ENCODE data around the gene PEX11A. TPM values are rescaled to one million over a fixed set of nuclear protein-coding genes. Genes with fewer than 3 reads are reported as not detected.

Gene PEX11A
- total and polyA plus RNA-seq, 4 experiments from 2014 or later, result 0.78 to 3.0 (median 2.8) TPM

DNA sequence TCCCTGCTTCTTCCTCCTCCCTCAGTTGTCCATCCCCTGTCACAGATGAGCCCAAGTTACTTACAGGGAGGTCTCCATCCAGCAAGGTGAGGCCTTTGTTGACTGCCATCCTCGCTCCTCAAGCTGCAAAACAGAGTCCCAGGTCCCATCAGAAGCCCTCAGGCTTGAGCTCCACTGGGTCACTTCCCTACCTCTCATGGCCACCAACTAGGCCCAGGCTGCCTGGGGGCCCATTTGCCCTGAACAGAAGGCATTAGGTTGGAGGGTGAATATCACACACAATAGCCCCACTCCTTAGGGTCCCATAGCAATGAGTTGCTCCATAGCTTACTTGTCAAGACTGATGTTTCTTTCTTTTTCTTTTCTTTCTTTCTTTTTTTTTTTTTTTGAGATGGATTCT is 13.2 kb downstream of the PEX11A start:
- CTCF ChIA-PET (ENCODE audit: partially characterized antibody), result no interaction called here

DNA sequence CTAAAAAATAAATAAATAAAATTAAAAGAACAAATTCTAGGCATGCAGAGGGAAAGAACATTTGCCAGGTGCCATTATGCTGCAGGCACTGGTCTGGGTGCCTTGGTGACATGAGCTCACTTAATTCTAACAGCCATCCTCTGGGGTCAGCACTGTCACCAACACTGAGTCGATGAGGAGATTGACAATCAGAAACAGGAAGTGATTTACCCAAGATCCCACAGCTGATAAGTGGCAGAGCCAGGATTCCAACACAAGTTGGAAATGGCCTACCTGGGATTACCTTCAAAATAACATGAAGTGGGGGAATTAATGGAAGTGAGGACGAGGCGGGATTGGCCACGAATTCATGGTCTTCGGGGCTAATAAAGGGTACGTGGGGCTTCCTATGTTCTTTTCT is 14.9 kb downstream of the PEX11A start:
- ChIA-PET CTCF (ENCODE audit: partially characterized antibody) (interaction anchor here (1.3 kb wide), 1 partner anchor 199 kb away, joined by 3 read pairs; no protein-coding TSS in a partner anchor), POLR2A (ENCODE audit: partially characterized antibody) (no interaction called here)
- no peaks in the 10 kb centered on the region for H3K4me1 Mint-ChIP-seq

More for the DNA sequence above, 13.2 kb downstream of the PEX11A start:
- H3K4me1 Mint-ChIP-seq, result no peaks in the 10 kb centered on the region
- no peak for DNase-seq
- Histone ChIP-seq H3K36me3 (ENCODE audit: insufficient read depth, low read length) (no peaks in the 10 kb centered on the region), H3K27ac (ENCODE audit: low read depth, low read length) (no peak overlapping the region), H3K4me1 (ENCODE audit: insufficient read depth, low read length) (no peaks in the 10 kb centered on the region), H3K9me3 (ENCODE audit: control insufficient read depth in 1 of 2, low read length in 2 of 2) (no peaks in the 10 kb centered on the region), H3K27me3 (ENCODE audit: insufficient read depth, low read length) (no peaks in the 10 kb centered on the region), H3K4me3 (ENCODE audit: low read length in 2 of 2) (no peak overlapping the region)
- no peak overlapping the region for H3K27ac Mint-ChIP-seq
- POLR2A ChIA-PET (ENCODE audit: partially characterized antibody), result no interaction called here
- no peak overlapping the region for H3K4me3 Mint-ChIP-seq
- intact Hi-C loops (cut with micrococcal nuclease), result no loop called here
- no peaks in the 10 kb centered on the region for H3K9me3 Mint-ChIP-seq
- H3K36me3 Mint-ChIP-seq, result peaks cover 0 to 7% of the 10 kb centered on the region in 2 donors
- peaks cover 0 to 4% of the 10 kb centered on the region in 2 donors for H3K27me3 Mint-ChIP-seq

DNA sequence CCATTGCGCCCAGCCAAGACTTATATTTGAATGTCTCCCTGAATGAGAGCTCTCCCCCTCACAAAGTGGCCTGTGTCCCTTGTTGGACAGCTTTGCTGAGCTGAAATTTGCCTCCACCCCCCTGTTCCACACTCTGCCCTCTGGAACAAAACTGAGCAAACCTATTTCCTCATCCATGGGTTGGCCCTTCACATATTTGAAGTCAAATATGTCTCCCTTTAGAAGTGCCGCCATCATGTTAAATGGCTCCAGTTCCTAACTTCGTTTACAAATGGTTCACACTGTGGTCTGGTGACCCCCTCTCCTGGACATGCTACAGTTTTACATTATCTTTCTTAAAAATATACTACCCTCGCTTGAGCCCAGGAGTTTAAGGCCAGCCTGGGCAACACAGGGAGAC is 16.0 kb downstream of the PEX11A start:
- no peaks in the 10 kb centered on the region for H3K36me3 Mint-ChIP-seq
- POLR2A ChIA-PET (ENCODE audit: partially characterized antibody), result no interaction called here
- Histone ChIP-seq H3K27ac (ENCODE audit: low read depth, low read length) (no peak overlapping the region), H3K9me3 (ENCODE audit: control insufficient read depth in 1 of 2, low read length in 2 of 2) (no peaks in the 10 kb centered on the region), H3K27me3 (ENCODE audit: insufficient read depth, low read length) (no peaks in the 10 kb centered on the region), H3K4me1 (ENCODE audit: insufficient read depth, low read length) (no peaks in the 10 kb centered on the region), H3K4me3 (ENCODE audit: low read length in 2 of 2) (no peak overlapping the region), H3K36me3 (ENCODE audit: insufficient read depth, low read length) (no peaks in the 10 kb centered on the region)
- no peaks in the 10 kb centered on the region for H3K4me1 Mint-ChIP-seq
- peaks cover 0 to 4% of the 10 kb centered on the region in 2 donors for H3K27me3 Mint-ChIP-seq
- CTCF ChIA-PET (ENCODE audit: partially characterized antibody), result no interaction called here
- no peak overlapping the region for H3K4me3 Mint-ChIP-seq
- no peaks in the 10 kb centered on the region for H3K9me3 Mint-ChIP-seq
- H3K27ac Mint-ChIP-seq, result no peak overlapping the region
- no peak for DNase-seq
- intact Hi-C loops (cut with micrococcal nuclease), result no loop called here

More for the DNA sequence above, 14.9 kb downstream of the PEX11A start:
- H3K4me3 Mint-ChIP-seq, result no peak overlapping the region
- H3K9me3 ChIP-seq (ENCODE audit: control insufficient read depth in 1 of 2, low read length in 2 of 2), result no peaks in the 10 kb centered on the region
- H3K4me3 ChIP-seq (ENCODE audit: low read length in 2 of 2), result no peak overlapping the region
- DNase-seq, result no peak
- H3K27me3 Mint-ChIP-seq, result peaks cover 0 to 4% of the 10 kb centered on the region in 2 donors
- H3K36me3 ChIP-seq (ENCODE audit: insufficient read depth, low read length), result no peaks in the 10 kb centered on the region
- H3K27ac ChIP-seq (ENCODE audit: low read depth, low read length), result no peak overlapping the region
- intact Hi-C loops (cut with micrococcal nuclease), result no loop called here
- no peaks in the 10 kb centered on the region for H3K27me3 ChIP-seq (ENCODE audit: insufficient read depth, low read length)
- H3K9me3 Mint-ChIP-seq, result no peaks in the 10 kb centered on the region
- H3K4me1 ChIP-seq (ENCODE audit: insufficient read depth, low read length), result no peaks in the 10 kb centered on the region
- no peak overlapping the region for H3K27ac Mint-ChIP-seq
- no peaks in the 10 kb centered on the region for H3K36me3 Mint-ChIP-seq

DNA sequence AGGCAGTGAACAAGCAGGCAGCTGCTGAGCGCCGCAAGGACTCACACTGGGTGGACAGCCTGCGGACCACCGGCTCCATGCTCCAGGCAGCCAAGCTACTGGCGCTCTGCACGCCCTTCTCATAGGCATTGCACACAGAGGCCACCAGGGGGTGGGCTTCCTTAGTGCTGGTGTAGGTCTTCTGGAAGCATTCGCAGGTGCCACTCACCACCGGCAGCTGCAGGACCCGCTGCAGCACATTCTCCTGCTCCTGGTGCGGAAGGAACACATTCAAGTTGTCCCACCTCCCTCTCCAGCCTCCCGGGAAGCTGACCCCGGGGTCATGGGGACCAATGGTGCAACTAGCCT is 17.4 kb downstream of the PEX11A start:
- no peaks in the 10 kb centered on the region for H3K36me3 ChIP-seq (ENCODE audit: insufficient read depth, low read length)
- H3K9me3 ChIP-seq (ENCODE audit: control insufficient read depth in 1 of 2, low read length in 2 of 2), result no peaks in the 10 kb centered on the region
- CTCF ChIA-PET (ENCODE audit: partially characterized antibody), result no interaction called here
- H3K36me3 Mint-ChIP-seq, result no peaks in the 10 kb centered on the region
- POLR2A ChIA-PET (ENCODE audit: partially characterized antibody), result no interaction called here
- peaks cover 0 to 7% of the 10 kb centered on the region in 2 donors for H3K27me3 Mint-ChIP-seq
- H3K4me1 Mint-ChIP-seq, result no peaks in the 10 kb centered on the region
- H3K27ac Mint-ChIP-seq, result no peak overlapping the region
- no peak for DNase-seq
- no peak overlapping the region for H3K27ac ChIP-seq (ENCODE audit: low read depth, low read length)
- H3K4me3 Mint-ChIP-seq, result no peak overlapping the region
- H3K27me3 ChIP-seq (ENCODE audit: insufficient read depth, low read length), result no peaks in the 10 kb centered on the region
- intact Hi-C loops (cut with micrococcal nuclease), result no loop called here
- H3K4me1 ChIP-seq (ENCODE audit: insufficient read depth, low read length), result no peaks in the 10 kb centered on the region
- H3K4me3 ChIP-seq (ENCODE audit: low read length in 2 of 2), result no peak overlapping the region
- H3K9me3 Mint-ChIP-seq, result no peaks in the 10 kb centered on the region

DNA sequence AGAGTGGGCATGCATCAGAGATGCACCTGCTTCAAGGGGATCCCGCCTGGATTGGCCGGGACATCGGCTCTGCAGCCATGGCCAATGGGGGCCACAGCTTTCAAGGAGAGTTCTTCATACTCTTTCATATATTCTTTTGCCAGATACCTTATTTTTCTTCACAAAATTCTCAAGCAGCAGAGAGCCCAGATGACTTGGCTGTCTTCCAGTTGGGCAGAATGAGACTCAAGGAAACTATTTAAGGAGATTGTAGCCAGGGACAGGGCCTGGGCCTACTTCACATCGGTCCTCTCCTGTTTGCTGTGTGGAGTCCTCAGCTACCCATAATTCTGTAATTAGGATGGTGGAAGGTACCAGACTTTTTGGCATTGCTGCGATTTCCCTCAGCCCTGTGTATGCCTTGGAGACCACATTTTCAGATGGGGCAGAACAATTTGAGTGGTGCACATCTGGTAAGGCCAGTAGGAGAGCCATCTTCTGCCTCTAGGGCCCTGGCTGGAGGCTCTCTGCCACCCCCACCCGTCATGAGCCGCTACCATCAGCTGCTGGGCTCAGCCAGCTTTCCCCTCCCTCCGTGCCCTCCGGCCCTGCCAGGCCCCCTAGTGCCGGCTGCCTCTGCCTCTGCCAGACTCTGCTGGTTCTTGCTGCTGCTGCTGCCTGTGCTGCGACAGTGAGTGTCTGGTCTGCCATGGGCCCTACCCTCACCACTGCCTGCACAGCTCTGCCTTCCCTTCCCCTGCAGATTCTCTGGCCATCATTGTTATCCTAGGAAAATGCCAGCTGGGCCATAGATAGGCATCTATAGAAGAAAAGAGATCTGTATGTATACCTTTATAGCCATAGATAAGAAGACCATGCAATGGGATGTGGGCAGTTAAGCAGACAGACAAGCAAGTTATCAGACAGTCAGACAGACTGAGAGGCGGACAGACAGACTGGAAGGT is 18.1 kb downstream of the PEX11A start:
- Mint-ChIP-seq H3K4me1 (no peaks in the 10 kb centered on the region), H3K4me3 (no peak overlapping the region), H3K27ac (no peak overlapping the region), H3K27me3 (peaks cover 0 to 9% of the 10 kb centered on the region in 2 donors), H3K36me3 (no peaks in the 10 kb centered on the region), H3K9me3 (no peaks in the 10 kb centered on the region)
- intact Hi-C loops (cut with micrococcal nuclease), result no loop called here
- Histone ChIP-seq H3K27ac (ENCODE audit: low read depth, low read length) (no peak overlapping the region), H3K9me3 (ENCODE audit: control insufficient read depth in 1 of 2, low read length in 2 of 2) (no peaks in the 10 kb centered on the region), H3K4me1 (ENCODE audit: insufficient read depth, low read length) (no peaks in the 10 kb centered on the region), H3K4me3 (ENCODE audit: low read length in 2 of 2) (no peak overlapping the region), H3K27me3 (ENCODE audit: insufficient read depth, low read length) (no peaks in the 10 kb centered on the region), H3K36me3 (ENCODE audit: insufficient read depth, low read length) (no peaks in the 10 kb centered on the region)
- DNase-seq, result no peak
- ChIA-PET CTCF (ENCODE audit: partially characterized antibody) (no interaction called here), POLR2A (ENCODE audit: partially characterized antibody) (no interaction called here)

DNA sequence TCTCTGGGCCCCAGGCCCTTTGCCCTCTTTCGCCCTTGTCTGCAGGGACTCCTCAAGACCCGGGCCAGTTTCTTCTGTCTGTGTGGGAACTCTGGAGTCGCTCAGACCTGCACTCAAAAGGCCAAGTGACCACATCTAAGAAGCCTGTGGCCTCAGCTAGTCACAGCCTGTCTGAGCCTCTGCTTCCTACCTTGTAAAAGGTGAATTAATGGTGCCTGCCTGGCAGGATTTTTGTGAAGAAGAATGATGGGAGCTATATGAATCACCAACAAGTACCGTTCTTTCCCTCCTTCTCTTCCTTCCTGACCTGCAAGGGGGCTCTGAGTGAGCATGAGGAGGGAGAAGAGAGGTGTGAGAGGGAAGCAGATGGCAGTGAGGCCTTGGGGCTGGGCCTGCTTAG is 18.9 kb downstream of the PEX11A start:
- ChIA-PET CTCF (ENCODE audit: partially characterized antibody) (no interaction called here), POLR2A (ENCODE audit: partially characterized antibody) (no interaction called here)
- no peak for DNase-seq
- no peaks in the 10 kb centered on the region for H3K9me3 ChIP-seq (ENCODE audit: control insufficient read depth in 1 of 2, low read length in 2 of 2)
- intact Hi-C loops (cut with micrococcal nuclease), result no loop called here
- H3K27ac ChIP-seq (ENCODE audit: low read depth, low read length), result no peak overlapping the region
- no peaks in the 10 kb centered on the region for H3K36me3 ChIP-seq (ENCODE audit: insufficient read depth, low read length)
- Mint-ChIP-seq H3K9me3 (no peaks in the 10 kb centered on the region), H3K4me3 (no peak overlapping the region), H3K27ac (no peak overlapping the region), H3K27me3 (peaks cover 0 to 10% of the 10 kb centered on the region in 2 donors), H3K4me1 (no peaks in the 10 kb centered on the region), H3K36me3 (no peaks in the 10 kb centered on the region)
- H3K4me3 ChIP-seq (ENCODE audit: low read length in 2 of 2), result no peak overlapping the region
- H3K4me1 ChIP-seq (ENCODE audit: insufficient read depth, low read length), result no peaks in the 10 kb centered on the region
- no peaks in the 10 kb centered on the region for H3K27me3 ChIP-seq (ENCODE audit: insufficient read depth, low read length)

DNA sequence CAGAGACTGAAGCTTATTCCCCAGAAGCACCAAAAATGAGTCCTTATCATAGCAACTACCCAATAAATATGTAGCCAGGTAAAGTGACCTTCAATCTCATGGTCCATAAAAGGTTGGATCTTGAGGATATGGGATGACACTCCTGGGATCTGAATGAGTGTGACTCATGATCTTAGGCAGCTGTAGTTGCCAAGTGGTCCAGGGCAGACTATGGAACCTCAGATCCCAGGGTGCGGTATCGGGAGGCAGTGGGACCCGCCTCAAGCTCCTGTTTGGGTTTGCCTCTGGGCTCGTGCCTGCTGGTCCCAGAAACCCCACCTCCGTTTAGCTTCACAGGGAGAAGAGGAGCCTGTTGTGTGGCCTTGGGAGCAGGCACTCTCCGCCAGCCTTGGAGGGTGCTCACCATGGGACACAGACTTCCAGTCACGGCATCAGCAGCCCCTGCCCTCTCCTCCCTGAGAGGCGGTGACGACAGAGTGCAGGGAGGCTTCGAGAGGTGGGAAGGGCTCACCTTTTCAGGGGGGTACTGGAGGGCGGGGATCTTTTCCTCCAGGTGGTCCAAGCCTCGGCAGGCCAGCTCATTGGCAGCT is 19.5 kb downstream of the PEX11A start:
- Mint-ChIP-seq H3K27ac (no peak overlapping the region), H3K36me3 (no peaks in the 10 kb centered on the region), H3K9me3 (no peaks in the 10 kb centered on the region), H3K27me3 (peaks cover 0 to 10% of the 10 kb centered on the region in 2 donors), H3K4me3 (no peak overlapping the region), H3K4me1 (no peaks in the 10 kb centered on the region)
- Histone ChIP-seq H3K27me3 (ENCODE audit: insufficient read depth, low read length) (peaks cover 3% of the 10 kb centered on the region), H3K36me3 (ENCODE audit: insufficient read depth, low read length) (no peaks in the 10 kb centered on the region), H3K9me3 (ENCODE audit: control insufficient read depth in 1 of 2, low read length in 2 of 2) (no peaks in the 10 kb centered on the region), H3K4me1 (ENCODE audit: insufficient read depth, low read length) (no peaks in the 10 kb centered on the region), H3K27ac (ENCODE audit: low read depth, low read length) (no peak overlapping the region), H3K4me3 (ENCODE audit: low read length in 2 of 2) (no peak overlapping the region)
- intact Hi-C loops (cut with micrococcal nuclease), result no loop called here
- ChIA-PET CTCF (ENCODE audit: partially characterized antibody) (interaction anchor here (1.5 kb wide), 1 partner anchor 13 kb away, joined by 3 read pairs; no protein-coding TSS in a partner anchor), POLR2A (ENCODE audit: partially characterized antibody) (no interaction called here)
- DNase-seq, result no peak
